Panc1 (cell line): ENCODE measurements around the gene ERO1A. TPM values are rescaled to one million over a fixed set of nuclear protein-coding genes. Genes with fewer than 3 reads are reported as not detected.

Source experiments
- ATAC-seq: fragments of 200-7000 bp; cut with Tn5 transposase; 2 replicates; pipeline ENCODE4 v1.9.1; 2020; ENCODE audit warnings: mild to moderate bottlenecking, moderate library complexity
- BruUV-seq: library from RNA; stranded (reverse); fragments of 400-500 nt; replicated peaks from 2 replicates; lab custom pipeline; 2021; lab: Mats Ljungman, UMichigan
- CTCF ChIA-PET: fragments of 300-600 bp; sonication (Branson Sonifier 250); formaldehyde crosslinking; loops from one replicate; lab custom pipeline; 2022; ENCODE audit warnings: antibody characterized with exemption; lab: Charles Lee
- POLR2A ChIA-PET: fragments of 300-600 bp; sonication (Branson Sonifier 250); formaldehyde crosslinking; loops from one replicate; lab custom pipeline; 2022; ENCODE audit warnings: antibody characterized with exemption; lab: Charles Lee
- DNase-seq: peaks from one replicate; pipeline ENCODE4 v3.0.0-alpha.2; 2010; ENCODE audit warnings: low read depth, low spot score
- H3K27ac ChIP-seq: 2 replicates; pipeline ENCODE4 v1.5.1; 2011; ENCODE audit warnings: mild to moderate bottlenecking, low read length, inconsistent platforms
- H3K27me3 ChIP-seq: fragments of 200-500 bp; sonication (Bioruptor generic); 2 replicates; pipeline ENCODE4 v1.6.0; 2014; ENCODE audit warnings: low read length, inconsistent platforms; ENCODE audit not compliant: control insufficient read depth, insufficient read depth
- H3K36me3 ChIP-seq: fragments of 200-500 bp; sonication (Bioruptor generic); 2 replicates; pipeline ENCODE4 v1.5.1; 2014; ENCODE audit warnings: inconsistent platforms, mild to moderate bottlenecking, low read length, moderate library complexity; ENCODE audit not compliant: control insufficient read depth, insufficient read depth
- H3K4me1 ChIP-seq: 2 replicates; pipeline ENCODE4 v1.5.1; 2011; ENCODE audit warnings: inconsistent platforms, mild to moderate bottlenecking, low read length, moderate library complexity; ENCODE audit not compliant: control insufficient read depth, insufficient read depth
- H3K4me3 ChIP-seq, 2 experiments: 2 replicates each; pipeline ENCODE4 v1.5.1; 2011 to 2012; ENCODE audit warnings: low read depth in 2 of 2, low read length in 2 of 2, mild to moderate bottlenecking in 2 of 2, inconsistent platforms in 1 of 2, moderate library complexity in 1 of 2
- H3K9me3 ChIP-seq: fragments of 200-500 bp; sonication (Bioruptor generic); 2 replicates; pipeline ENCODE4 v1.5.1; 2014; ENCODE audit warnings: low read depth, mild to moderate bottlenecking, inconsistent platforms, low read length, moderate library complexity; ENCODE audit not compliant: control insufficient read depth, insufficient read depth
- POLR2AphosphoS5 ChIP-seq: IDR thresholded peaks from 2 replicates; pipeline ENCODE4 v1.6.1; 2012; ENCODE audit warnings: mild to moderate bottlenecking, low read depth, low read length, moderate library complexity
- SIN3A ChIP-seq: IDR thresholded peaks from 2 replicates; pipeline ENCODE4 v1.6.1; 2012; ENCODE audit warnings: low read depth, mild to moderate bottlenecking, low read length, moderate library complexity, borderline replicate concordance; ENCODE audit not compliant: insufficient read depth
- TCF7L2 ChIP-seq: IDR thresholded peaks from 2 replicates; pipeline ENCODE4 v1.6.1; 2011; ENCODE audit warnings: mild to moderate bottlenecking, low read depth, low read length, inconsistent platforms
- in situ Hi-C: cut with HindIII; loops from 2 replicates; pipeline ENCODE4 v1.10.0; 2016; ENCODE audit warnings: low sequenced_read_pairs, low pct_unique_long_range_greater_than_20kb
- intact Hi-C: fragments of 100-400 bp; cut with micrococcal nuclease; formaldehyde crosslinking; loops from one replicate; pipeline ENCODE4 v1.10.0; 2022; ENCODE audit not compliant: unreplicated experiment
- total RNA-seq: library from RNA; stranded (reverse); gene quantifications from one replicate; pipeline ENCODE4 v1.2.1, GENCODE V29; 2021; ENCODE audit not compliant: unreplicated experiment
- TF ChIP-seq, protein P1 (sequence below), 2 experiments: IDR thresholded peaks; 2 replicates each; pipeline ENCODE4 v1.6.1; 2011 to 2012; ENCODE audit warnings: low read depth in 2 of 2, control low read depth in 1 of 2, low read length in 1 of 2, mild to moderate bottlenecking in 1 of 2, moderate library complexity in 1 of 2; ENCODE audit not compliant: insufficient read depth in 1 of 2
- TF ChIP-seq, protein P2 (sequence below): fragments of 450-650 bp; IDR thresholded peaks from 2 replicates; pipeline ENCODE4 v1.5.1; 2017; ENCODE audit warnings: mild to moderate bottlenecking

Gene ERO1A
- total RNA-seq, 1 experiment from 2014 or later: 83.3 TPM

DNA sequence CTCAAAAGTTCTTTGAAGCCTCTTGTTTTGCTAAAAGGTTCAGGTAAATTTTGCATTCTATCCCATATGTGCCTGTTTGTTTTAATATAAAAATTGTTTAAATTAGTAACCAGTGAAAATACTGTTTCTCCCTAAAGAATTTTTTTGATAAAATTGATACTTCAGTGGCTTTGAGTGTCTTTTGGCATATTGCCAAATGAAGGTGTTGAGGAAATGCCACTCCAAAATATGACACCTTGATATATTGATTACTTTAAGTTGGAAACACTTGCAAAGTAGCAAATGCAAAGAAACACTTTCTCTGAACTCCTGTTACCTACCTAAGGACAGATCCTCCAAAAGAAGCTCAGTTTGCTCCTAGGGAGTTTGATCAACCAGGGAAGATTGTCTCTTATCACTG lies 43.1 kb upstream of the ERO1A start:
- no peak overlapping the region for H3K27ac ChIP-seq
- intact Hi-C loops: no loop called here
- BruUV-seq: no TSS peak
- TF ChIP-seq, protein P1, sequence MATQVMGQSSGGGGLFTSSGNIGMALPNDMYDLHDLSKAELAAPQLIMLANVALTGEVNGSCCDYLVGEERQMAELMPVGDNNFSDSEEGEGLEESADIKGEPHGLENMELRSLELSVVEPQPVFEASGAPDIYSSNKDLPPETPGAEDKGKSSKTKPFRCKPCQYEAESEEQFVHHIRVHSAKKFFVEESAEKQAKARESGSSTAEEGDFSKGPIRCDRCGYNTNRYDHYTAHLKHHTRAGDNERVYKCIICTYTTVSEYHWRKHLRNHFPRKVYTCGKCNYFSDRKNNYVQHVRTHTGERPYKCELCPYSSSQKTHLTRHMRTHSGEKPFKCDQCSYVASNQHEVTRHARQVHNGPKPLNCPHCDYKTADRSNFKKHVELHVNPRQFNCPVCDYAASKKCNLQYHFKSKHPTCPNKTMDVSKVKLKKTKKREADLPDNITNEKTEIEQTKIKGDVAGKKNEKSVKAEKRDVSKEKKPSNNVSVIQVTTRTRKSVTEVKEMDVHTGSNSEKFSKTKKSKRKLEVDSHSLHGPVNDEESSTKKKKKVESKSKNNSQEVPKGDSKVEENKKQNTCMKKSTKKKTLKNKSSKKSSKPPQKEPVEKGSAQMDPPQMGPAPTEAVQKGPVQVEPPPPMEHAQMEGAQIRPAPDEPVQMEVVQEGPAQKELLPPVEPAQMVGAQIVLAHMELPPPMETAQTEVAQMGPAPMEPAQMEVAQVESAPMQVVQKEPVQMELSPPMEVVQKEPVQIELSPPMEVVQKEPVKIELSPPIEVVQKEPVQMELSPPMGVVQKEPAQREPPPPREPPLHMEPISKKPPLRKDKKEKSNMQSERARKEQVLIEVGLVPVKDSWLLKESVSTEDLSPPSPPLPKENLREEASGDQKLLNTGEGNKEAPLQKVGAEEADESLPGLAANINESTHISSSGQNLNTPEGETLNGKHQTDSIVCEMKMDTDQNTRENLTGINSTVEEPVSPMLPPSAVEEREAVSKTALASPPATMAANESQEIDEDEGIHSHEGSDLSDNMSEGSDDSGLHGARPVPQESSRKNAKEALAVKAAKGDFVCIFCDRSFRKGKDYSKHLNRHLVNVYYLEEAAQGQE (IDR thresholded peaks at IDR 0.05; ENCODE audit: insufficient read depth in 1 of 2, low read depth in 2 of 2, low read length in 1 of 2): no peak
- TF ChIP-seq POLR2AphosphoS5 (no peak), SIN3A (no peak), TCF7L2 (no peak)
- TF ChIP-seq, protein P2, sequence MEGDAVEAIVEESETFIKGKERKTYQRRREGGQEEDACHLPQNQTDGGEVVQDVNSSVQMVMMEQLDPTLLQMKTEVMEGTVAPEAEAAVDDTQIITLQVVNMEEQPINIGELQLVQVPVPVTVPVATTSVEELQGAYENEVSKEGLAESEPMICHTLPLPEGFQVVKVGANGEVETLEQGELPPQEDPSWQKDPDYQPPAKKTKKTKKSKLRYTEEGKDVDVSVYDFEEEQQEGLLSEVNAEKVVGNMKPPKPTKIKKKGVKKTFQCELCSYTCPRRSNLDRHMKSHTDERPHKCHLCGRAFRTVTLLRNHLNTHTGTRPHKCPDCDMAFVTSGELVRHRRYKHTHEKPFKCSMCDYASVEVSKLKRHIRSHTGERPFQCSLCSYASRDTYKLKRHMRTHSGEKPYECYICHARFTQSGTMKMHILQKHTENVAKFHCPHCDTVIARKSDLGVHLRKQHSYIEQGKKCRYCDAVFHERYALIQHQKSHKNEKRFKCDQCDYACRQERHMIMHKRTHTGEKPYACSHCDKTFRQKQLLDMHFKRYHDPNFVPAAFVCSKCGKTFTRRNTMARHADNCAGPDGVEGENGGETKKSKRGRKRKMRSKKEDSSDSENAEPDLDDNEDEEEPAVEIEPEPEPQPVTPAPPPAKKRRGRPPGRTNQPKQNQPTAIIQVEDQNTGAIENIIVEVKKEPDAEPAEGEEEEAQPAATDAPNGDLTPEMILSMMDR: no peak
- DNase-seq: no peak
- no peaks in the 10 kb centered on the region for H3K9me3 ChIP-seq
- ChIA-PET POLR2A (no interaction called here), CTCF (no interaction called here)
- no peaks in the 10 kb centered on the region for H3K36me3 ChIP-seq
- H3K4me3 ChIP-seq: no peak overlapping the region
- in situ Hi-C loops: no loop called here
- H3K4me1 ChIP-seq: no peaks in the 10 kb centered on the region
- ATAC-seq: no peak
- H3K27me3 ChIP-seq: no peaks in the 10 kb centered on the region

DNA sequence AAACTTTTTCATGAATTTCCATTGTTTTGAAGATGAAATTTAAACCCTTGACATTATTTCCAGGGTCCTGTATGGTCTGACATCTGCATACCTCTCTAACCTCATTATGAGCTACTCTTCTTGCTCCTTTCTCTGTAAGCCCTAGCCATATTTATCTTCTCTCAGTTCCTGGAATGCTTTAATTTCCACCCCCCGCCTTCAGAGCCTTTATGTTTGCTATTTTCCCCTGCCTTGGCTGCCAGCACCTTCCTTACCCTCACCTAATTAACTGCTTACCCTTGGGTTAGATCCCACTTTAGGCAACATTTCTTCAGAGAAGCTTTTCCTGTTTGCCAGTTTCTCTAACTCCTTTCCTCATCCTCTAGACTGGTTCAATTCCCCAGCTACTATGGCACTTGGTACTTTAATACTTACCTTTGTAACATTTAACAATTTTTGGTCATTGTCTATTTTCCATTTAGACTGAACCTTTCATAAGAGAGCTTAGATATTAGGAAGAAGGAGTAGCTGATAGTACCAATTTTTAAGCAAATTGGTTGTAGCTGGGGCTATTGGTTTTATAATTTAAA lies 40.6 kb upstream of the ERO1A start:
- CTCF ChIA-PET: interaction anchor here (0.7 kb wide), 1 partner anchor 8 kb away, joined by 3 read pairs; no protein-coding TSS in a partner anchor

More for the DNA sequence above, 40.6 kb upstream of the ERO1A start:
- no peaks in the 10 kb centered on the region for H3K4me1 ChIP-seq
- H3K27me3 ChIP-seq: no peaks in the 10 kb centered on the region
- no peak overlapping the region for H3K4me3 ChIP-seq
- H3K36me3 ChIP-seq: no peaks in the 10 kb centered on the region
- BruUV-seq: no TSS peak
- TF ChIP-seq POLR2AphosphoS5 (no peak), SIN3A (no peak), TCF7L2 (no peak)
- TF ChIP-seq, protein P1 (IDR thresholded peaks at IDR 0.05; ENCODE audit: insufficient read depth in 1 of 2, low read depth in 2 of 2, low read length in 1 of 2): no peak
- TF ChIP-seq, protein P2: no peak
- ATAC-seq: no peak
- intact Hi-C loops (no loop called here), in situ Hi-C loops (no loop called here)
- H3K9me3 ChIP-seq: no peaks in the 10 kb centered on the region
- POLR2A ChIA-PET: no interaction called here
- no peak for DNase-seq
- H3K27ac ChIP-seq: no peak overlapping the region
